Activated CD4-positive, alpha-beta T cell treated with anti-CD3 and anti-CD28 coated beads, Interleukin-2, amount 50 U/mL, for 1 hour (primary cell): ENCODE data around the gene MPZL3.

ENCODE experiments used
- DNase-seq: peaks from one replicate; pipeline ENCODE4 v3.0.0-alpha.2; 2020

MPZL3 gene, protein sequence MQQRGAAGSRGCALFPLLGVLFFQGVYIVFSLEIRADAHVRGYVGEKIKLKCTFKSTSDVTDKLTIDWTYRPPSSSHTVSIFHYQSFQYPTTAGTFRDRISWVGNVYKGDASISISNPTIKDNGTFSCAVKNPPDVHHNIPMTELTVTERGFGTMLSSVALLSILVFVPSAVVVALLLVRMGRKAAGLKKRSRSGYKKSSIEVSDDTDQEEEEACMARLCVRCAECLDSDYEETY

DNA sequence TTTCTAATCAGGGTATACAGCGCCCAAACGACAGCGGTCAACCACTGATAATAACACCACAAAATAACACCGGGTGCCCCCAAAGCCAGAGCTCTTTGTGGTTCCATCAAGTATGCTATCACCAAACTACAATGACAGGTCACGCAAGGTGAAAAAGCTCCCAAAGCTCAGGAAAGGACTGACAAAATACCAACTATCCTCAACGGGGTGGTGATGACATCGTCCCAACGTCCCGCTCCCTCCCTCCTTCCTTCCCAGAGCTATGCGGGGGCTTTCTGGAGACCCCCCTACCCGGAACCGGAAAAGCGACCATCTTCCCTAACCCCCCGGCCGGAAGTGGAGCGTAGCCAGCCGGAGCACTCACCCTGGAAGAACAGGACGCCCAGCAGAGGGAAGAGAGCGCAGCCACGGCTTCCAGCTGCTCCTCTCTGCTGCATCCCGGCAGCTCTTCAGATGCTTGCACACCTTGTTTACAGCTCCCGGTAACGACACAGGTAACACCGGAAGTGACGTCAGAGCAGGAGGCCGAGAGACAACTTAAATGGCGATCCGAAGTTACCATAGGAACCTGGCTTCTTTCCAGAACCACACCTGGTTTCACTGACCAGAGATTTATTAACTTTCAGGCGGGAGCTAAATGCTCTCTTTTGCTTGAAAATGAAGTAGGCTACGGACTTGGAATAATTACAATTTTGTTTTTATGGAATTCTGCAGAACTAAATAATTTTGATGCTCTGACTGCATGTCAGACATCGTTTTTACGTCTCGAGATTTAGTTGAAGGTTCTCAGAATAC lies at the start of gene MPZL3:
TSS of gene MPZL3 (minus strand) at position 508 of the 795 bp plus-strand sequence. CDS start at position 437, 71 bp downstream.
- DNase-seq = peak; percentile 82

DNA sequence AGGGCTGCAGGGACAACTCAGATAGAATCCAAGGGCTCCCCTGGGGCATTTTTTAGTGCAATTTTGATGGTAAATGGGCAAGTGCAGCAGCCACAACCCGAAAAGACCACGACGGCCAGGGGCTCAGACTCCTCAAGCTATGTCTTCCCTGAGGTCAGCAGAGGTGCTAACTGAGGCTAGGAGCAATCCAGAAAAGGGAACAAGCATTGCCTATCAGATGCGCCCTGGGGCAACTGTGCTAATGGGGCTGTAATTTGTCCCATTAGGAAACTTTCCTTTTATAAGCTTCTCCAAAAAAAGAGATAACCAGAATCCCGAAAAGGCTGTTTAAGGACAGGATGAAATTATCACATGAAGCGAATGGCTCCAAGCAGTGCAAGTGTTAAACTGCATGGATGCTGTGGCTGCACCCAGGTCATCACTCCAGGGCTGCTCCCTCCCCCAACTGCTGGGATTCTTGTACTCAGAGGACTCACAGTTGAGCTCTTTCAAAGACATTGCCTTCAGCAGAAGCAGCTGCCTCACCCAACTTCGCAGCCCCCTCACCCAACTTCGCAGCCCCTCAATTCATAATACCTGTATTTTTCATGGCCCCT lies 49.5 kb upstream of the MPZL3 start:
- no peak for DNase-seq

DNA sequence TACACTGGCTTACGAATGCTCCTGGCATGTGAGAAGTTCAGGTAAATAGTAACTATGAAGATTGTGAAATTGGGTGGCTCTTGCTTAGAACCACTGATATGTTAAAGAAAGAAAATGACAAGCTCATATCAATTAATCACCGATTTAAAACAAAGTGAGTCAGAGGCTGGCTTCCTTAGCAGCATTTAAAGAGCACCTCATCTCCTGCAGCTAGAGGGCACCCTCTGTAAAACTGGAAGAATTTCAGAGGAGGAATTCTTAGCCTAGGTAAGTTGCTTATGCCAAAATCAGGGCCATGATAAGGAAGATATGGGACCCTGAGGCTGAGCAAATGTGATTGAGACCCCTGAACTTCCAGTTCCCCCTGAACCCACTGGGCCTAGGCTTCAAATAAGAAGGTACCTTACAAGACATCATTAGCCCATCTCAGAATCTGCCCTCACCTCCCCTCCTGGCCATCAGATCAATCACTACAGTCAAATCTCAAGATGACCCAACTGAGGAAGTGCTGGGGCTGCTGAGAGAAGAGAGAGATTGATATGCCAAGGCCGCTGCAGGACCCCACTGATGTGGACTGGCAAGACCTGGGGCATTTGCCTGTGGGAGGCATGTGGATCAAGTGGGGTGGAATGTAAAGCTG lies 43.8 kb upstream of the MPZL3 start:
- DNase-seq = peak; percentile 46

DNA sequence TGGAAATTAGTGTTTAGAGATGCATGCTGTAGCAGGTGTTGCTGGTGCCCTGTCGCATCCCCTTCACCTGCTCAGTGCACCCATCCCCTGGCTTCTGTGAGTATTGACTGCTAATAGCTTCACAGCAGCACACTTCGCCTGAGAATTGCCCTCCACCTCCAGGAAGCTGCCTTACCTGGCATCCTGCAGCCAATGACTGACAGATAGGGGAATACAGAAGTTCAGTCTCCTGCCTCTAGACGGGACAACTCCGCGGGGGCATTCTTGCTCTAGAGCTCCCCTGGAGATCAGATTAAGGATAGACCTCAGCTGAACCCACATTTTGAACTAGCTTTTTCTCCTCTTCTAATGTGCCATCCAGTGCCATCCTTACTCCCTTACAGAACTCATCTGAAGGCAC lies 43.0 kb upstream of the MPZL3 start:
- no peak for DNase-seq

DNA sequence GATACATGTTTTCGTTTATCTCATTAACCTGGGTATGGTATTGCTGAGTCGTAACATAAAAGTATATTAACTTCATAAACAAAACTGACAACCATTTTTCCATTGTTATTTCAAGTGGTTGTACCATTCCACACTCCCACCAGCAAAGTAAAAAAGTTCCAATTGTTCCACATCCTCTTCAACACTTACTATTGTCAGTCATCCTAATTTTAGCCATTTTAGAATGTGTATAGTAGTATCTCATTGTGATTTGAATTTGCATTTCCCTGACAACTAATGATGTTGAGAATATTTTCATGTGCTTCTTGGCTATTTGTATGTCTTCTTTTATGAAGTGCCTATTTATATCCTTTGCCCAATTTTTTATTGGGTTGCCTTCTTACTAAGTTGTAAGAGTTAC lies 41.9 kb upstream of the MPZL3 start:
- no peak for DNase-seq

DNA sequence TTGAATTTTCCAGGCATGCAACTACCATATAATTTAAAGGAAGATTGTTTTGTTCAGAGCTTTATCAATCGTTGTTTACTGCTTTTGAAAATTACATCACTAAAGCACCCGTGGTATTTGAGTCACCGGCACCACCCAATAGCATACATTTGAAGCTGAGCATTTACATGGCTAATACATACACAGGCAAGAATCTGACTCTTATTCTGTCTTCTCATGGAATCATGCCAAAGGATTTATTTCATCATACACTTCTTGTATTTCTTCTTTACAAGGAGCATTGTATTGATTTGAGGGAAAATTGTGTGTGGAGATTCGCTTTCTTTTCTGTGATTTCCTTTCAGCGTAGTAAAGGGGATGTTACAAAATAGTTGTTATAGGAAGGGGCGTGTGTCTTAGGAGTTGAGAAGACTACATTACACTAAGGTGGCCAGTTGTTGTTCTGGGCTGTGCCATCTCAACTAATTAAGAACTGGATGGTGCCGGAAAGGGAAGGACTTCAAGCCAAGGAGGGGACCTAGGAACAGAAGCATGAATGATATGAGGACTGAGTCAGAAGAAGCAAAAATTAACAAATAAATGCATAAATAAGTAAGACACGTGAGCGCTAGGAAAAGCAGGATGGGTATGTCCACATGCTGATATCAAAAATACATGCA lies 39.4 kb upstream of the MPZL3 start:
- no peak for DNase-seq

DNA sequence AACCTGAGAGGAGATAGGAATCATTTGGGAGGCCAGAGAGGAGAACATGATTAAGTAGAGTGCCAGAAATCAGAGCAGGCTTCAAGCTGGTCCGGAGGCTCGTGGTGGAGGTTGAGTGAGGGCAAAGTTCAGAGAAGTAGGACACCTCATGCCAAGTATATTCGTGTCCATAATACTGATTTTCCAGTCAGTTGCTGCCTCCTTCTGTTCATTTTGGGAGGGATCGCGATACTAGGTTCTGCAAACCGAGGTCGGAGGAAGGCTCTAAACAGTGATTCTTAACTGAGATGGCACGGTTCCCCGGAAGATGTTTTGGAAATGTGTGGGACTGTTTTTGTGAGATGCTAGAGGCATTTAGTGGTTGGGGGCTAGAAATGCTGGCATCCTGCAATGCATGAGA lies 38.8 kb upstream of the MPZL3 start:
- DNase-seq = no peak

DNA sequence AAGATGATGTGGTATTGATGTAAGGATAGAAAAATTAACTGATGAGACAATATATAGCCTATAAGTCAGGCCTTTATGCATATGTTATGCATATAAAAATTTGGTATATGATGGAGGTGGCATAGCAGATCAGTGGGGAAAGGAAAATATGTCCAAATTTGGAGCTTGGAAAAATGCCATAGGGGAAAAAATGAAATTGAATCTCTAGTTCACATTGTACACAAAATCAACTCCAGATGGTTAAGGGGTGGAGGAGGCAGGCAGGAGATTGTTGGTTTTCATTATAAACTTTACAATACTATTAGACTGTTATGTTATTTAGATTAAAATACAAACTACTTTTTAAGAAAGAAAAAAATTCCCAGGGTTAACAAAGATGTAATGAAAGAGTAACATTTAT lies 37.2 kb upstream of the MPZL3 start:
- DNase-seq = no peak

DNA sequence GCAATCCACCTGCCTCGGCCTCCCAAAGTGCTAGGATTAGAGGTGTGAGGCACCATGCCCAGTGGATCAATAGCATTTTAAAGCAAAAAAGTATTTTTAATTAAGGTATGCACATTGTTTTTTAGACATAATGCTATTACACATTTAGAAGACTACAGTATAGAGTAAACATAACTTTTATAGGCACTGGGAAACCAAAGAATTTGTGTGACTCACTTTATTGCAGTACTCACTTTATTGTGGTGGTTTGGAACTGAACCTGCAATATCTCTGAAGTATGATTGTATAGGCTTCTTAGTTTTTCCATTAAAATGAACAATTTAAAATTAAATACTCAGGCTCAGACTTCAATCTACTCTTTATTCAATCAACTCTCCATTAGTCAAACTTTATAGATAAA lies 34.8 kb upstream of the MPZL3 start:
- DNase-seq = no peak

DNA sequence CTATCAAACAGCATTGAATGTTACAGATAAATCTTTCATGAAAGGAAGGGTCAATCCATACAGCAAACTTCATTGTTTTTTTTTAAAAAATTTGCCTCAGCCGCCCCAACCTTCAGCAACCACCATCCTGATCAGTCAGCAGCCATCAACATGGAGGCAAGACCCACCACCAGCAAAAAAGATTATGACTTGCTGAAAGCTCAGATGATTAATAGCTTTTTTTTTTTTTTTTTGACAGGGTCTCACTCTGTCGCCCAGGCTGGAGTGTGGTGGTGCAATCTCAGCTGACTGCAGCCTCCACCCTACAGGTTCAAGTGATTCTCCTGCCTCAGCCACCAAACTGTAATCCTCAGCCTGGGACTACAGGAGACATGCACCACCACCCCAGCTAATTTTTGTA lies 34.4 kb upstream of the MPZL3 start:
- DNase-seq = no peak

DNA sequence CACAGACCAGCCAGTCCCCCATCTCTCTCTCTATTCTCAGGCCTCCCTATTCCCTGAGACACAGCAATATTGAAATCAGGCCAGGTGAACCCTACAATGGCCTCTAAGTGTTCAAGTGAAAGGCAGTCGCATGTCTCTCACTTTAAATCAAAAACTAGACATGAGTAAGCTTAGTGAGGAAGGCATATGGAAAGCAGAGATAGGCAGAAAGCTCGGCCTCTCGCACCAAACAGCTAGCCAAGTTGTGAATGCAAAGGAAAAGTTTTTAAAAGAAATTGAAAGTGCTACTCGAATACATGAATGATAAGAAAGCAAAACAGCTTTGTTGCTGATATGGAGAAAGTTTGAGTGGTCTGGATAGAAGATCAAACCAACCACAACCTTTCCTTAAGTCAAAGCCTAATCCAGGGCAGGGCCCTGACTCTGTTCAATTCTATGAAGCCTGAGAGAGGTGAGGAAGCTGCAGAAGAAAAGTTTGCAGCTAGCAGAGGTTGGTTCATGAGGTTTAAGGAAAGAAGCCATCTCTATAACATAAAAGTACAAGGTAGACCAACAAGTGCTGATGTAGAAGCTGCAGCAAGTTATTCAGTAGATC lies 31.7 kb upstream of the MPZL3 start:
- DNase-seq = no peak

DNA sequence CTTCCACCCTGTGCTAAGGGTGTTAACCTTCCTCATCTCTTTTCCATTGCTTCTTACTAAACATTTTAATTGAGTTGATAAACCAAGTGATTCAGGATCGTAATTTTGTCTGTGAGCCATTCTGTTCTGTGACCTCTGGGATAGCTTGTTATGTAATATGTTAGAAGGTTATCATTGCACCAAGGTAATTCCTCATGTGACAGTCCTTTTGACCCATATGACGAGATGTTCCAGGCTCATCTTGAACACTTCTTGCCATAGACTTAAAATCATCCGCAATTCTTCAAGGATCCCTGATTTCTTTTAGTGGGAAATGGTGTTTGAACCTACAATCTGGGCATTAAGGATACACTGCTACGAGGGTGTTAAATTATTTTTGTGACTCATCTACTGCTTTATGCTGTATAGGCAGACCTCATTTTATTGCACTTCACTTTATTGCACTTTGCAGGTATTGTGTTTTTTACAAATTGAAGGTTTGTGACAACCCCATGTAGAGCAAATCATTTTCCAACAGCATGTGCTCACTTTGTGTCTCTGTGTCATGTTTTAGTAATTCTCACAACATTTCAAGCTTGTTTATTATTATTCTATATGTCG lies 31.0 kb upstream of the MPZL3 start:
- no peak for DNase-seq

DNA sequence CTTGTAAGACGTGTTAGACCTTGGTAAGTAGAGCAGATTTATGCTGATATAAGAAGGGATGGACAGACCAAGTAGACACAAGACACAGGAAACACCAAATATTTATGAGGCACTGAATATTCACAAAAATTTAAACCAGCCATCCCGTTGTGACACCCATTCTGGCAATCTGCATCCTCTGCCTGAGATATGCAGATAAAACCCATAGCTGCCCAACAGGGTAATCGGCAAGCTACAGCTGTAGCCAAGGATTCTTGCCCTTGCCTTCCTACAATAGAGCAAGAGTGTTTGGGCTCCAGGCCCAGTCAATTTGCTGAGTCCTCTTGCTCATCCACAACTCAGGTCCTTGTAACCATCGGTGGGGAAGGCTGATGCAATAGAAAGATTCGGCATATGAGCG lies 30.4 kb upstream of the MPZL3 start:
- DNase-seq = no peak

DNA sequence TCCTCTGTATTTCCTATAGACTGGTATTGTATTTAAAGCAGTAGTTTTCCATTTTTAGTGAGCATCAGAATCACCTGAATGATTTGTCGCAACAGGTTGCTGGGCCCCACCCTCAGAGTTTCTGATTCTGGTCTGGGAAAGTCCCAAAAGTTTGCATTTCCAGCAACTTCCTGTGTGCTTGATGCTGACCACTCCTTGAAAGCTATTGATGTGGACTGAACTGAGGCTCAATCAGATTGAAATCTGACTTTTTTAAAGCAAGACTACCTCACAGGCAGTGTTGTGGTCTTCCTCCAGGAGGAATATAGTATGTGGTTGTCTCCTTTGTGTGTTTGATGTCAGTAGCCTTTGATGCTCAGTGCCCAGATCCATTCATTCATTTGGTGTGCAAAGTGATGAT lies 29.1 kb upstream of the MPZL3 start:
- DNase-seq = no peak

DNA sequence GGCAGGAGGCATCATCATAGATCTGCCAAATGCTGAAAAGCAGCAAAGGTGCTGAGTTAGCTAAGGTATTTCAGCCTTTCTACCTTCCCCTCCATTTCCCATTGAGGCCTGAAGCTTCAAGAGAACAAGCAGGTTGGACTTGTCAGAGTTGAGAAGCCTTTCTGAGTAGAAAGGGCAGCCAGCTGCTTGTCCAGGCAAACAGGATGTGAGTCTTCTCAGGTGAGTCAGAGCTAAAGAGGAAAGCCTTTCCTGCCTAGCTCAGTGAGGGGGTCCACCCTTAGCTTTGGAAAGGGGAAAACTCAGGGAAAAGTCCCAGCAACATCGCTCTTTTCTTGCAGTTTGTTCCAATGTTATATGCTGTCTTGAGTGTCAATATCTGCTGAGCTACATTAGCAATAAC lies 25.1 kb upstream of the MPZL3 start:
- no peak for DNase-seq

DNA sequence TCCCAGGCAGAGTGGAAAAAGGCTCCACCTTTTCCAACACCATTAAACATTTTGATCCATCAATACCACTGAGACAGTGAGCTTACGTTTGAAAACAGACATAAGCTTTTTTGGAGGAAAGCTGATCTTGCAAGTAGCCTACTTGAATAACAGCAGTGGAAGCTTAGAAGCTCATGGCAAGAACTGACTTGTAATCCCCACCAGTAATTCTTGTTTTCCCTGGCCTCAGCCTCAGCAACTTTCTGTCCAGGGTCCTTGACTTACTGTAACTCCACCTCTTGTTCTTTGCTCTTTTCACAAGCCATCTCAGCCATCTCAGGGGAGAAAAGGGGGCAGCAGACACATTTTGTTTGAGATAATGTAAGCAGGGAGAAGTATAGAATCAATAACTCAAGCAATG lies 24.3 kb upstream of the MPZL3 start:
- DNase-seq = no peak

DNA sequence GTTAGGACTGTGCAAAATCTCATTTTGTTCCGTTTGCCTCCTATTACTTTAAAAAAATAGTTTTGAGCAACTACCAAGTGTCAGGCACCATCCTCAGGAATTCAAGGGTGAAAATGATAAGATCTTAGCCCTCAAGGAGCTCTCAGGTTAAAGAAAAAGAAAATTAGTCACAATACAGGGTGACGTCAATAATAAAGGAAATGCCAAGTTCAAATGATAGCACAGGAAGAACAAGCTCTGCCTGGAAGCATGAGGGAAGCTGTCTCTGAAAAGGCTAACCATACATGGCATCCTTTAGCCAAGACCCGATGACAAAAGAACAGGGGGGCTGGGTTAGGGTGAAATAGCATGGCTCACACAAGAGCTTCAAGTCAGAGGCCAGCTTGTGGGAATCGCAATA lies 23.0 kb upstream of the MPZL3 start:
- no peak for DNase-seq

DNA sequence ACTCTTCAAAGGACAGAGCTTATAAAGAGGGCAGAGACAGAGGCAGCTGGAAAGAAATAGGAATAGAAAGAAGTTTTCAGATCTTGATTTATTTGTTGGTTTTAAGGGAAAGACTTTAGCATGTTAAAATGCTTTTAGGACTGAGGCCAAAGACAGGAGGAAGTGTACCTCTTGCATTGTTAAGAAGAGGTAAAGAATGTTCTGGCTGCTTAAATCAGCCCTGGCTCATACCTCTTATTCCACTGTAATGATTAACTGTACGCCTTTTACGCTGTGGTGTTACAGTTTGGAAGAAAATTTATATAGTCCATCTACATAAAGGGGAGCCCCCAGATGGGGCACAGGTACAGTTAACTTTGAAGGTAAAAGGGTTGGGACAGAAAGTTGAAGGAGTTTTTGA lies 22.0 kb upstream of the MPZL3 start:
- DNase-seq = no peak

DNA sequence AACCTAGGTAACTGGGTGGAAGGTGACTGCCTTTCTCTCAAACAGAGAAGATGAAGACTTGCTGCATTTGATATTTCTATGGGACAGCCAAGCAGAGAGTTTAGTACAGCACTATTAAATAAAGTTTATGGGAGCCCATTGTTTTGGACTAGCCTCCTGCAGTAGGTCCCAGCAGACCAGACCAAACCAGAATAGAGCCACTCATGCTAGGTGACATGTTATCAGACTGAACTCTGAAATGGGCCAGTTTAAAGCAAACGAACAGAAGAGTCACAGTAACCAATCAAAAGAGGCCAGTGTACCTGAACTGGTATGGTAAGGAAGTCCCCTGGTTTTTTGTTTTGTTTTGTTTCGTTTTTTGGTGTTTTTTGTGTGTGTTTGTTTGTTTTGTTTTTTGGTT lies 19.8 kb upstream of the MPZL3 start:
- no peak for DNase-seq

DNA sequence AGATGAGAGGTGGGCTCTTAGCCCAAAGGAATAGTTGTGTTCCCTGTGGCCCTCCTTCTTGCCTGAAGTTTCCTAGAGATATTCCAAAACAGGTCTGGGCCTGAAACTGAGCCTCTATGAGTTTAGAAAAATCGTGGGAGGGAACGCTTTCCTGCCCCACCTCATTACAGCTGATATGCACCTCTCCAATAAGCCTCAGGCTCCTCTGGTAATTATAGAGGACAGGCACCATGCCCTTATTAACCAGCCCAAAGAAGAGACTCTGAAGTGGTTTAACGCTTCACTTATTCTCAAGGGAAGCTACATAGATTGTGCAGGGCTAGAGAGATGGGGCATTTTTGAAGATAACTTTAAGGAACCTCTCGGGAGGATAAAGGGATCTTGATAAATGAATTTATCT lies 15.3 kb upstream of the MPZL3 start:
- no peak for DNase-seq

DNA sequence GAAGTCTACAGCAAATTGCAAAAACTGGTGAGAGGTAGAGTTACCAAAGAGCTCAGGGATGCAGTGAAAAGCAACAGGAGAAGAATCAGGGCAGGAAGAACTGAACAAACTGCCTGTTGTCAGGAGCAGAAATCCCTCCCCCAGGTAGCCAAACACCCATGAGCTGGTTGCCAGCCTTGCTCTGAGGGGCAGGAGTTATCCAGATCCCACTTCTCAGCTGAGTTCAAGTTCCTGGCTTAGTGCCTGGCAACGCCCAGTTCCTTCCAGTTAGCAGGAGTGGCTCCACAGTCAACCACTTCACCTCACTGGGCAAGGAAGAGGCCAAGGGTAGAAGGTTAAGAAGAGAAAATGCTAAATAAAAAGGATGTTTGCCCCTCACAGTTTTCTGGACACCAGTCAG lies 13.8 kb upstream of the MPZL3 start:
- DNase-seq = no peak
